GM12801 (cell line): ENCODE data around the gene SNX5.

ENCODE experiments used
- CTCF ChIP-seq: IDR thresholded peaks from one replicate; pipeline ENCODE4 v1.5.1; 2011; ENCODE audit warnings: control low read depth; ENCODE audit not compliant: insufficient read length; ENCODE audit errors: extremely low read depth

Gene SNX5

GRCh38 chr20:17935761-17936160, 32.8 kb downstream of the SNX5 start:
- no peak for TF ChIP-seq CTCF

- TF ChIP-seq CTCF: no peak
Measured at GRCh38 chr20:17935186-17935585, 33.4 kb downstream of the SNX5 start.

GRCh38 chr20:17934141-17934862, 34.3 kb downstream of the SNX5 start:
- no peak for TF ChIP-seq CTCF

- TF ChIP-seq CTCF: no peak
Measured at GRCh38 chr20:17933711-17934110, 34.9 kb downstream of the SNX5 start.

GRCh38 chr20:17933121-17933520, 35.5 kb downstream of the SNX5 start:
- TF ChIP-seq CTCF: no peak

GRCh38 chr20:17932396-17932795, 36.2 kb downstream of the SNX5 start:
- no peak for TF ChIP-seq CTCF

GRCh38 chr20:17931513-17931912, 37.1 kb downstream of the SNX5 start:
- no peak for TF ChIP-seq CTCF
